ENCODE measurements around the gene MDFI.

GRCh38 chr6:41682497-41683272, 44.4 kb downstream of the MDFI start:
- TF ChIP-seq EZH2phosphoT487 (IDR thresholded peaks at IDR 0.05; ENCODE audit: borderline replicate concordance, low read depth) (no peak), EP300 (IDR thresholded peaks at IDR 0.05; ENCODE audit: borderline replicate concordance in 1 of 2, low read depth in 1 of 2, low read length in 1 of 2) (no peak), CTCF (IDR thresholded peaks at IDR 0.05) (no peak), POLR2AphosphoS5 (IDR thresholded peaks at IDR 0.05; ENCODE audit: low read depth, low read length) (no peak), SMC3 (IDR thresholded peaks at IDR 0.05; ENCODE audit: low read depth, low read length) (no peak), ELF1 (IDR thresholded peaks at IDR 0.05) (no peak), YY1 (IDR thresholded peaks at IDR 0.05; ENCODE audit: low read depth) (no peak)

Measured in SK-N-SH (cell line).